Activated CD4-positive, alpha-beta T cell treated with anti-CD3 and anti-CD28 coated beads, Interleukin-2, amount 50 U/mL, for 16 hours (primary cell): Measurements from ENCODE around the gene KRTAP1-4.
"Not testable (repeated sequence)": the region's sequence is repeated elsewhere in the genome, so short reads cannot be mapped to it uniquely, and the experiment has no call there.

Experiments
- DNase-seq: peaks from one replicate; pipeline ENCODE4 v3.0.0-alpha.2; 2020

Gene KRTAP1-4

DNA sequence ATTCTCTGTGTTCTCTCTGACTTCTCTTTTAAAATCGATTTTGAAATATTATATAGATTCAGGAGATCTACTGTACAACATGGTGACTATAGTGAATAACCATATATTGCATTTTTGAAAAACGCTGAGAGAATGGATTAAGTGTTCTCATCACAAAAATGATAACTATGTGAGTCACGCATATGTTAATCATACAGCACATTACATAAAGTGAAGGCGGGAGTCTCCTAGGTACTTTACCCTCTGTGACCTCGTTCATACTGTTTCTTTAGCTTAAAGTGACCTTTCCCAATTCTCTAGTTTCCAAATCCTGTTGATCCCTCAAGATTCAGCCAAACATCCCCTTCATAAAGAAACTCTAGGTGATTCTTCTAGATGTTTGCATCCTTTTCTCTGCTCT lies 27.2 kb downstream of the KRTAP1-4 start:
- DNase-seq = no peak

DNA sequence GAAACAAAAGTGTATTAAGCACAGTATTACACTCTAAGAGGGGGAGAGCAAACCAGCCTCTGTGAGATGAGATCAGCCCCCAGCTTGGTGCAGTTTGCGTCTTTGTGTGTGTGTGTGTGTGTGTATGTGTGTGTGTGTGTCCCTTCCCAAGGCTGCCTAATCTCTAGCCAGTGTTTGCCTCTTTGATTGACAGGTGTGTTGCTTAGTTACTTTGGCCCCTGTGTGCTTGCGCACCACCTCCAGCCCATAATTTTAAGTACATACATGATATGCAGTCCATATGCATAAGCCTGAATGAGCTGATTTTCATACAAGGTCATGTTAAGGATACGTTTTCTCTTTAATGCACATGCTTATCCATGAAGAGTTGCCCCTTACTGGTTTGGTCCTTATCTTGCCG lies 28.2 kb downstream of the KRTAP1-4 start:
- DNase-seq = no peak

GRCh38 chr17:40999563-40999962 lies 30.4 kb downstream of the KRTAP1-4 start, which contains the start of gene KRTAP3-2:
KRTAP3-2 (minus strand) TSS chr17:40999906; CDS start chr17:40999853, 53 bp downstream.
- not testable (repeated sequence) for DNase-seq

GRCh38 chr17:40997361-40997760 lies 32.6 kb downstream of the KRTAP1-4 start:
- DNase-seq = no peak

DNA sequence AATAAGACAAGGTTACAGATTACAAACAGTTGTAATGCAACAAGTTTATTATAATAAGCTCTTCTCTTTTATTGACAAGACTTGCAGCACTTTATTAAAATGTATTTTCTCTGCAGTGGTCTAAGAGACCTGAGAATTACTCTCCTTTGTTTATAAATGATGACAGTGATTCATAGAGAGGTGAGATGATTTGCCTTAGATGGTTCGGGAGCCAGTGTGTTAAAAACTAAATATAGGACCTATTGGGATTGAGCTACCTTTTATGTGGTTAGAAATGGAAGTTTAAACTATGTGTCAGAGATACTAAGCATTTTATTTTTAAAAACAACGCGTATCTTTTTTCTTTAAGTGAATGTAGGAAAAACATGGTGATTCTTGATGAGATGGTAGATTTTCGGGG lies 33.2 kb downstream of the KRTAP1-4 start:
- no peak for DNase-seq

DNA sequence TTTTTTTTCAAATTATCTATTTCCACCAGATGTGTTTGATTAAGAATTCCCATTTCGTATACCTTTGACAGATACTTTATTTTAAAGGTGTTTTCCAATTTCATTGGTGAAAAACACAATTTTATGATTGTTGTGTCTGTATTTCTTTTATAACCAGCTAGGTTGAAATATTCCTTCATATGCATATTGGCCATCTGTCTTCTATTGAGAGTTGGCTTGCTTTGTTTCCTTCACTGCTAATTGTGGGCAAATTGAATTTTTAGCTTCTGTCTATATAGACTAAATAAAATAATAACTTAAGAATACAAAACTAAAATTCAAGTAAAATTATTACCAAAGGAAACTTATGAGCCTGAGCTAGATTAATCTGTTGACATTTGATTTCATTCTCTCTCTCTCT lies 34.9 kb downstream of the KRTAP1-4 start:
- DNase-seq = no peak

GRCh38 chr17:40993839-40994238 lies 36.2 kb downstream of the KRTAP1-4 start, which contains the start of gene KRTAP3-3:
KRTAP3-3 (minus strand) TSS chr17:40994164; CDS start chr17:40994097, 67 bp downstream.
- DNase-seq = no peak

GRCh38 chr17:40993084-40993483 lies 36.9 kb downstream of the KRTAP1-4 start:
- no peak for DNase-seq

DNA sequence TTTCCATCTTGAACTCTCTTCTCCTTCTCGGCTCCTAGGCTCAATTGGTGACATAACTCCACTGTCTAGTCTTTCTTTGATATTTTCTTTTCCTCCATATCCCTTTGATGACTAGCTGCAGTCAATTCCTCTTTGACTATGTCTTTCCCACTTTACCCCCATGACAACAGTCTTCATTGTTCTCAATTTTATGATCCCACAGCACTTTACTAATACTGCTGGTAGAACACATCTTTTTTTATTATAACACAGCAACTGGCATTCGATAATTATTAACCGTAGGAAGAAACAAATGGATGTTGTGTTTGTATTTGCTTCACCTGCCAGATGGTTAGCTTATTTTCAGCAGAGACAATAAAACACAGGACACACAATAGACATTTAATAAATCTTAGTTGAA lies 37.3 kb downstream of the KRTAP1-4 start:
- no peak for DNase-seq

DNA sequence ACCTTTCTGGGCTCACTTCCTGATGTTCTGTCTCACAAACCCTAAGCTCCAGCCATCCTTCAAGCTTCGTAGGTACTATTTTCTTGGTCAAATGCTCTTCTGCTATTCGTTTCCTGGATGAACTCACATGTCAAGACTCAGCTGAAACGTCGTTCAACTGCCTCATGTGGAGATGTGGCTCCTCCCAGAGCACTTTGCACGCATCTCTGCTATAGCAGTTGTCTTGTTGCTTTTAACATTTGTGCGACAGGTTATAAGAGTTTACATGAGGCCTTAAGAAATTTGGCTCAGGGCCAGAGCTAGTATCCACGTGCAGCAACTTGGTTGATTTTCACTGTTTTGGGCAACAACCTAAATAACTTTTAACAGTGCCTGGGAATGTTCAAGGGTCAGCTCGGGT lies 43.1 kb downstream of the KRTAP1-4 start:
- no peak for DNase-seq

DNA sequence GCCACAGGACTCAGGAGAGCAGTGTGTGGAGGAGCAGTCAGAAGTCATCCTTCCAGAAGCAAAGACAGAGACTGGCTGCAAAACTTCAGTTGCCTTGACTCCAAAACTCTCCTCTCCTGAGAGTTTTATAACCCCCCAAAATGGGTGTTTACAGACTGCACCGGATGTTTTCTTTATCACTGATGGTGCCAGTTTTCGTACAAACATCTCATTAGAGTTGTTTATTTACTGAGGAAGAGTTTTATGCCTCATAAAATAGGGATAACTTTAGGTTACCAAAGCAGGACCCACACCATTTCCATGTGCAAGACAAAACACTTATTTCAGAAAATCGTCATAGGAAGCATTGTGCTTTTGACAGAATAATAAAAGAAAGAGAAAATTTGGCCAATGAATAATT lies 45.8 kb downstream of the KRTAP1-4 start, which contains the start of gene KRT40:
KRT40 (minus strand) TSS at position 101 of the 400 bp plus-strand sequence; CDS start at position 48, 53 bp downstream.
- no peak for DNase-seq

GRCh38 chr17:40981115-40981514 lies 48.9 kb downstream of the KRTAP1-4 start:
- DNase-seq = no peak

DNA sequence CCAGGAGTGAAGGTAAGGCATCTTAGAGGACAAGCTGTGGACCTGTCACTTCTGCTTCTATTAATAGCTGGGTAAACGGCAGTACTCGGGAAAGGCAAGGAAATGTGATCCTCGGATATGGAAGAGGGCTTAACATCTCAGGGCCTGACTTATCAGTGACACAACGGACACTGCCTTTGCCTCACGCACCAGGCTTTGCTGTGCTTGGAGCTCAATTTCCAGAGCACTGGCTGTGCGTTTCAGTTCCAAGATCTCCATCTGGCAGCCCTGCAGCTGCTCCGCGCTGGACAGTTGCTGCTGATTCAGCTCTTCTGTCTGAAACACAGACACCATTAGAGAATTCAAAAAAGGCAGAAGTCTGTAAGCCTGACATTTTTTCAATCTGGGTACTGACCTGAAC lies 49.4 kb downstream of the KRTAP1-4 start:
- no peak for DNase-seq

- no peak for DNase-seq
These were observed 49.9 kb downstream of the KRTAP1-4 start for GRCh38 chr17:40980117-40980516.
